Forelimb muscle (tissue), 1 donor: ENCODE data around the gene ZG16. TPM values are rescaled to one million over a fixed set of nuclear protein-coding genes. Genes with fewer than 3 reads are reported as not detected.
"Not testable (repeated sequence)": the region's sequence is repeated elsewhere in the genome, so short reads cannot be mapped to it uniquely, and the experiment has no call there.

Source experiments
- DNase-seq: peaks from one replicate; pipeline ENCODE4 v3.0.0-alpha.2; 2013; ENCODE audit warnings: low read depth
- polyA plus RNA-seq: library from polyadenylated mRNA; unstranded; fragments of 120-200 nt; gene quantifications from one replicate; pipeline ENCODE4 v1.2.1, GENCODE V29; 2013; ENCODE audit not compliant: insufficient read length

Gene ZG16
- polyA plus RNA-seq, 1 donor: not detected

DNA sequence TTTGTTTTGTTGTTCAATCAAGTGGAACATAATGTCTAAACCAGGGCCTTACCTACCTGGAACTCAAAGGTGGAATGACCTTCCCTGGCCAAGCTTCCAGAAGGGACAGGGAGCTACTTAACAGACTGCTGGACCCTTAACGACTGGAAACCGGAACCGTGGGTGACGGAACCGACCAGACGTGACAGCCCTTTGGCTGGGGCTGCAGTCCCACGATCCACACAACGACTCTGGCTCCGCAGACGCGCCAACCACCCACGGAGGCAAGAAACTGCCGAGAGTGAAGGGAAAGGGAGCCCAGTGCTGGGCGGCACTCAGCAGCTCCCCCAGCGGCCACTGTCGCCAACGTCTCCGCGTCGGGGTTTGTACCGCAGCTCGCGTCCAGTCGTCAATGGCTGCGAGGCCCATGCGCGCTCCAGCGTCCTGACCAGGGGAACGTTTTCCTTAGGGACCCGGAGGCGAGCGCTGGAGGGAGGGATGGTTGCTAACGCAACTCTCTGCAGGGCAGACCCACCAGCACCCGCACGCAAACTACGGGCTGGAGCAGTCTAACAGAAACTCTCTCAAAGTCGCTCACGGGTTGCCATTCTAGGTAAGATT, 6.9 kb downstream of the ZG16 start:
- DNase-seq: no peak

DNA sequence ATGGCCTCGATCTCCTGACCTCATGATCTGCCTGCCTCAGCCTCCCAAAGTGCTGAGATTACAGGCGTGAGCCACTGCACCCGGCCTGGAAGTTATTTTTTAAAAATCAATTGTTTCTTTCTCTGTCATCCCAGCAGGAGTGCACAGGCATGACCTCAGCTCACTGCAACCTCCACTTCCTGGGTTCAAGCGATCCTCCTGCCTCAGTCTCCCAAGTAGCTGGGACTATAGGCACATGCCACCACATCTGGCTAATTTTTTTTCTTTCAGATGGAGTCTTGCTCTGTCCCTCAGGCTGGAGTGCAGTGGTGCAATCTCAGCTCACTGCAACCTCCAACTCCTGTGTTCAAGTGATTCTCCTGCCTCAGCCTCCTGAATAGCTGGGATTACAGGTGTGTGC, 9.1 kb downstream of the ZG16 start:
- DNase-seq: not testable (repeated sequence)

DNA sequence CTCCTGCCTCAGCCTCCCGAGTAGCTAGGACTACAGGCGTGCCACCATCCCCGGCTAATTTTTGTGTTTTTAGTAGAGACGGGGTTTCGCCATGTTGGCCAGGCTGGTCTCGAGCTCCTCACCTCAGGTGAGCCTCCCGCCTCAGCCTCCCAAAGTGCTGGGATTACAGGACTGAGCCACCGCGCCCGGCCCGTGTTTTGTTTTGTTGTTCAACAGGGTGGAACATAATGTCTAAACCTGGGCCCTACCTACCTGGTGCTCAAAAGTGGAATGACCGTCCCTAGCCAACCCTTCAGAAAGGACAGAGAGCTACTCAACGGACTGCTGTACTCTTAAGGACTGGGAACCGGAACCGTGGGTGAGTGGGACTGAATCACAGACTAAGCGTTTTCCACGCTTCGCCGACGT, 11.7 kb downstream of the ZG16 start:
- no peak for DNase-seq

DNA sequence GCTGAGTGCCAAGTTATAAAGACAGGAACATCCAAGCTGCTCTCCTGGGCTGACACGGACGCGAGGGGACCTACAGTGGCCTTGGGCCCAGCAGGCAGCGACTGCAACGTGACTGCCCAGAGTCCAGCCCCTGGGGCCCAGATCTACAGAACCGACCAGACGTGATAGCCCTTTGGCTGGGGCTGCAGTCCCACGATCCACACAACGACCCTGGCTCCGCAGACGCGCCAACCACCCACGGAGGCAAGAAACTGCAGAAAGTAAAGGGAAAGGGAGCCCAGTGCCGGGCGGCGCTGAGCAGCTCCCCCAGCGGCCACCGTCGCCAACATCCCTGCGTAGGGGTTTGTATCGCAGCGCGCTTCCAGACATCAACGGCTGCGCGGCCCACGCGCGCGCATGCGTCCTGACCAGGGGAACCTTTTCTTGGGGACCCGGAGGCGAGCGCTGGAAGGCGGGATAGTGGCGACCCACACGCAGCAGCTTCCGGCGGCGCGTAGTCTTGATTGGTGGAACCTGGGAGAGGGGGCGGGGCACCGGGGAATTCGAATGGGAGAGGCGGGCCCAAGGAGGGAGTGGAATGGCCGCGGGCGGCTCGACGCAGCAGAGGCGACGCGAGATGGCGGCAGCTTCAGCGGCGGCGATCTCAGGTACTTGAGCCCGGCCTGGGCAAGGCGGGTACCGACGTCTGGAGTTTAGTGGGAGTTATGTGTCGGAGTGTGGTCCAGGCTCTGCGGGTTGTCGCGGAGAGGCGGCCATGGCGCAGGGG, 12.3 kb downstream of the ZG16 start, which contains the start of gene KIF22:
Gene KIF22 (plus strand): TSS at position 569 of the 766 bp plus-strand sequence. CDS start 9 bp downstream, at position 578.
- DNase-seq: peak; percentile 97

DNA sequence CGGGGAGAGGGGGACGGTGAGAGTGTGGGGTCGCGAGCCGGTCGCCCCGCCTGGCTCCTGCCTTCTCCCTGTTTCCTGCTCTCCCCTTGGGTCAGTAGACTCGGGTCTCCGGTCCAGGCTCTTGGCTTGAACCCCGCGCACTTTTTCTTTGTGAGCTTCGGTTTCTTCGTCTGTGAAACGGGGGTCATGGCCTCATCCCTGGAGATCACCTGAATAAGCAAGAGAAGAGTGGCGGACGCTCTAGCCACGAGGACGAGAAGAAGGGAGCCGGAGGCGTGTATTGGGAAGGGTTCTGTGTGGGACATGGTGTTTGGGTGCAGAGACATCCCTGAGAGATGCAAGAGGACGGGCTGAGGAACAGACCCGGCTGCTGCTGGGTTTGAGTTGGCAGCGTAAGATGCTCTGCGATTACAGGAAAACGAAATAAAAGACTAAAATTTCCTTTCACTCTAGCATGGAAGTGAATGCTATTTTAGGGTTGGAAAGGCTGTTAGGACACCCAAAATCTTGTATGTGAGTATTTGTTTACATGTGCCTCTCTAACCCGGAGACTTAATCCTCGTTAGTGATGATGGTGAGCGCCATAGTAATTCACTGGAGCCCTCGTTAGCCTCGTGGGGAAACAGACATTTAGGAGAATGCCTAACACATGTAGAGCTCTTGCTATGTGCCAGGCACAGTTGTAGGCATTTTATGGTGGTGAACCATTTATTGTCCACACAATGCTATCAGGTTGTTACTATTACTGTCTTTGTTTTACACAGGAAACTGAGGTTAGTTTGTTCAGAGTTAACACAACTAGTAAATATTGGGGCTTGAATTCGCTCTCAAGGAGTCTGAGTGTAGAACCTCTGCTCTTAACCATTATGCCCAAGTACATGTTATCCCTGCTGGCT, 13.1 kb downstream of the ZG16 start:
- DNase-seq: no peak

DNA sequence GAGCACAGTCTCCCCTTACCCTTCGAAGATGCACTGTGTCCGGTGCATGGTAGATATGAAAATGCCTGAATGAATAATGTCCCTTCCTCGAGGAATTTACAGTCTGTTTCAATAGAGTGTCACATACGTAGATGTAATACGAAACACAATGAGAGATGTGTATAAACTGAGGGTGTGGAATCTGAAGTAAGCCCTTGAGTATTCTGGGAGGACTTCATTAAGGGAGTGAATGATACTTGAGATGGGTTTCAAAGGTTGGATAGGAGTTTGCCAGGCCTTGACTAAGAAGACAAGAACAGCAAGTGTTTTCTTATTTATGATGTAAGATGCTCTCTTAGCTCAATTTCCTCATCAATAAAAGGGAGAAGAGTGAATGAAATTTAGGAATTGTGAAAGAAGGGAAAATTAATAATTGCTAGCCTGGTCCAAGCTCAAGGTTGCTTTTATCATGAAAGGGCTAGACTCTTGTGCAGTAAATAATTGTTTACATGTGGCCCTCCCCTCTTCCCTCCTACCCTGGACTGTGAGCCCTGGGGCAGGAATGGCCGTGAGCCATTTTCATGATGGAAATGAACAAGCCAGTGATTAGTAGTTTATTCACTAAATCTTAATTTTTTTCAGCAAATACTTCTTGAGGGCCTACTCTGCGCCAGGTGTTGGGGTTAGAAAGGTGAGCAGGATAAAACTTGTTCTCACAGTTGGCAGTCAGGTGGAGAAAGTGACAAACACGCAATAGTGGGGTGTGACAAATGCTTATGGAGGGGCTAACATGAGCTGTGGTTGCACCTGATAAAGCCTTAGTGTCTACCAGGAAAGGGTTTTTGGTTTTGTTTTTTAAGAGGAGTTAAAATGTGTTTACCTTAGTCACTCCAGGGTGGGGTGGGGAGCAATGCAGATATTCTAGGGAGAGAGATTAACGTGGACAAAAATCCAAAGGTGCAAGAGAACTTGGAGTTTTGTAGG, 14.1 kb downstream of the ZG16 start:
- DNase-seq: no peak

DNA sequence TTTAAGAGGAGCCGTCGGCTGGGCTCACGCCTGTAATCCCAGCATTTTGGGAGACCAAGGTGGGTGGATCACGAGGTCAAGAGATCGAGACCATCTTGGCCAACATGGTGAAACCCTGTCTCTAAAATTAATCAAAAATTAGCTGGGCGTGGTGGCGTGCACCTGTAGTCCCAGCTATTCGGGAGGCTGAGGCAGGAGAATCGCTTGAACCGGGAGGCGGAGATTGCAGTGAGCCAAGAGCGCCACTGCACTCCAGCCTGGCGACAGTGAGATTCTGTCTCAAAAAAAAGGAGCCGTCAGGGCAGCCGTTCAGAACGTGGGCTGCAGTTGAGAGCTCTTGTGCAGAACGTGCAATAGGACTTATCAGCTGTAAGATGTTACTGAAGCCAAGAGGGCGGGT, 15.1 kb downstream of the ZG16 start:
- not testable (repeated sequence) for DNase-seq

DNA sequence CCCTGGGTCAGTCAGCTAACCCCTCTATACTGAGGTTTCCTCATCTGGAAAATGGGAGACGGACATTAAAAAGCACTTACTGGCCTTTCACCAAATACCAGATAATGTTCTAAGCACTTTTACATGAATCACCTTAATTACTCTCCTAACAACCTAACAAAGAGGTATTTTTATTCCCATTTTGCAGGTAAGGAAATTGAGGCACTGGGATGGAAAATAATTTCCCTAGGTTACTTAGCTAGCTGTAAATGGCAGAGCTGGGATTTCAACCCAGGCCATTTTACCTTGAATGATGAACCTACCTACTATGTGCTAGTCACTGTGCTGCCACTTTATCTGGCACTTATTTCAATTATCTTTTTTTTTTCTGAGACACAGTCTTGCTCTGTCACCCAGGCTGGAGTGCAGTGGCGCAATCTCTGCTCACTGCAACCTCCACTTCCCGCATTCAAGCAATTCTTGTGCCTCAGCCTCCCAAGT, 16.2 kb downstream of the ZG16 start:
- DNase-seq: no peak

DNA sequence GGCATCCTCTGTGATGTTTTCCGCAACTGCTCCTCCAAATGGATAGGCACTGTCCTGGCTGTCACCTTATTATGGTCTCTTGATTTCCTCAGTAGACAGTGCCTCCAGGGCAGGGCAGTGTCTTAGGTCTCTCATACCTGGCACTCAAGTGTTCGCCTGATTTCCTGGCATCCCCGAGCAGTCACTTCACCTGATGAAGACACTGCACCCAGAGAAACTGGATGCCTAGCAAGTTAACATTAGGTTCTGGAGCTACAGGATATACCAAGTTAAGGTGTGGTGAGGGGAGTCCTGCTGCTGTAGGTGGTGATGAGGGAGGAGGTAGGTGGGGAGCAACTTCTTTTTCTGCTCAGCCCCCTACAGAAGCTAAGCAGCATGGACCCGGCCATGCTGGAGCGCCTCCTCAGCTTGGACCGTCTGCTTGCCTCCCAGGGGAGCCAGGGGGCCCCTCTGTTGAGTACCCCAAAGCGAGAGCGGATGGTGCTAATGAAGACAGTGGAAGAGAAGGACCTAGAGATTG, 24.4 kb downstream of the ZG16 start:
- DNase-seq: no peak

DNA sequence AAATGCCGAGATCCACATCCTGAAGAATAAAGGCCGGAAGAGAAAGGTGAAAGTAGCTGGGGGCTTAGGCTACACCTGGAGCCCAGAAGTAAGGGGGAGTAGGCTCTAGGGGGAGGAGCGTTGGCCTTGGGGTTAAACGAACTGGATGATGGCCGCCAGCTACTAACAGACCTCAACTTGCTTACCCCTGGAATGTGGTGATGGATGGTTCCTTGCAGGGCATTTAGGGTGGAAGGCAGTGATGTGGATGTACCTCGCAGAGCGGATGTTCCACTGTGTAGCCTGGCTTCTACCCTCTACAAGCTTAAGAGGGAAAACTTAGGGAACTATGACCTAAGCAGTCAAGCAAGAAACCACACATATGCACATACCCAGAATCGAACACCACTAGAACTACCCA, 26.0 kb downstream of the ZG16 start:
- DNase-seq: no peak

DNA sequence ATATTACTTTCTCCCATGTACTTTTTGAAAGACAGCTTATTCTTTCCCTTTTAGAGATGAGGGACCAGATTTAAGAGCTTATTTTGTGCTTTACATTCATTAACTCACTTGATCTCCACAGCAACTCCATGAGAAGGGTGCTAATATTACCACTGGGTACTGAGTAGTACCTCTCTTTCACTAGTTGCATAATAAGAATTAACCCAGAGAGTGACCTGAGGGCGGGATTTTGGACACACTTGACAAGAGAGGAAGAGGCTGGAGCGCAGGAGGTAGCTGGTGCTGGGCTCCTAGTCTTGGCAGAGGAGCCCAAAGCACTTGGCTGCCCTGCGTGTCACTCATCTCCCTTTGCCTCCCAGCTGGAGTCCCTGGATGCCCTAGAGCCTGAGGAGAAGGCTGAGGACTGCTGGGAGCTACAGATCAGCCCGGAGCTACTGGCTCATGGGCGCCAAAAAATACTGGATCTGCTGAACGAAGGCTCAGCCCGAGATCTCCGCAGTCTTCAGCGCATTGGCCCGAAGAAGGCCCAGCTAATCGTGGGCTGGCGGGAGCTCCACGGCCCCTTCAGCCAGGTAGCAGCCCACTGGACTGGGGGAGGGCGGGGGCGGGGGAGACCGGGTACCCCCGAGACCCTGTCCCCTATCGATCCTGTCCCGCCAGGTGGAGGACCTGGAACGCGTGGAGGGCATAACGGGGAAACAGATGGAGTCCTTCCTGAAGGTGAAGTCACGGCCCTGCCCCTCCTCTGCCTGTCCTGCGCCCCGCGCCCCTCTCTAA, 26.6 kb downstream of the ZG16 start:
- no peak for DNase-seq

DNA sequence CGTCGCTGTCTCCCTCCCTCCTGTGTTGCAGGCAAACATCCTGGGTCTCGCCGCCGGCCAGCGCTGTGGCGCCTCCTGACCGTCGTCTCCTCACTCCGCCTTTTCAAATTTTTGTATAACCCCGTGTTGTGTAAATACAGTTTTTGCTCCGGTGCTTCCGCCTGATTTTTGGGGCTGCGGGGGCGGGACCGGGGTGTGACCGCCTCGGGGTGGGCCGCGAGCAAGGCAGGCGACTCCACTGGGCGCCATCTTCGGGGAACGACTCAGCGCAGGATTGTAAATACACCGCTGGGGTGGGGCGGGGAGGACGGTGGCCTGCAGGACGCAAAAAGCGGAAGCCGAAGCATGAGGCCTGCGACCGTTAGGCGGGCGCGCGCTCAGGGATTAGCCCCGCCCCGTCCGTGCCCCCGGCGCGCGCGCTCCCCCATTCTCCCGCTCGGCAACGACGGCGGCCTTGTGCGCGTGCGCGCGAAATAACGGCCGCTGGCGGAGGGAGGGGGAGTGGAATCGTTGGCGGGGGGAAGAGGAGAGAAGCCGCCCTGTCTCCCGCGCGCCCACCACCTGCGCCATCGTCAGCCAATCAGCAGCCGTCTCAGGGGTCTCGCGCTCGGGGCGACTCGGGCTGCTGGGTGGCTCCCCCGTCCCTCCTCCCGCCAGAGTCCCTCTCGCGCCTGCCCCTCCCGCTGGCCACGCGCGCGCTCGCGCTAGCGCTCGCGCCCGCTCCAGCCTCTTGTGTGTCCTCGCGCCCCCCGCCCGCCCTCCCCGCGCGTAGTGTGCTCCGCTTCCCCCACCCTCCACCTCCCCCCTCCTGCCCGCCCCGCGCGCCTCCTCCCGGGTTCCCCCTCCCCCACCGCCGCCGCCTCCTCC, 27.4 kb downstream of the ZG16 start:
- DNase-seq: peak; percentile 90

DNA sequence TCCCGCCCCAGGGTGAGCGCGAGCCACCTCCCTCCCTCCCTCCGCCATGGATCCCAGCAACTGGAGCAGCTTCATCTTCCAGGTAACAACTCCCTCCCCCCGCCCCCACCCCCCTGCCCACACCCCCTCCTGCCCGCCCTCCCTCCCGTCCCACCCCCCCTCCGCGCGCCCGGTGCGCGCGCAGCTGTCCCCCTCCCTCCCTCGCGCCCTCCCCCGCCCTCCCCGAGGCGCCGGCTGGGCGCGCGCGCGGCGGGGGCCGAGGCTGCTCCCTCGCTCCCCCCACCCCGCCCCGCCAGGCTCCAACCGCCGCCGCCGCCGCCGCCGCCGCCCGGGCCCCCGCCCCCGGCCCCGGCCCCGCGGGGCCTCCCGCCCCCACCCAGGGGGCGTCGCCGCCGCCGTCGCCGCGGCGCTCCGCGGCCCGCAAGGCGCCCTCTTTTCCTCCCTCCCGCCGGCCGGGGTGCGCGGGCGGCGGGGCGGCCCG, 28.1 kb downstream of the ZG16 start, which contains the start of gene MAZ:
Gene MAZ (plus strand): TSS at position 431 of the 481 bp plus-strand sequence. CDS start 173 bp downstream, outside the sequence.
- no peak for DNase-seq

DNA sequence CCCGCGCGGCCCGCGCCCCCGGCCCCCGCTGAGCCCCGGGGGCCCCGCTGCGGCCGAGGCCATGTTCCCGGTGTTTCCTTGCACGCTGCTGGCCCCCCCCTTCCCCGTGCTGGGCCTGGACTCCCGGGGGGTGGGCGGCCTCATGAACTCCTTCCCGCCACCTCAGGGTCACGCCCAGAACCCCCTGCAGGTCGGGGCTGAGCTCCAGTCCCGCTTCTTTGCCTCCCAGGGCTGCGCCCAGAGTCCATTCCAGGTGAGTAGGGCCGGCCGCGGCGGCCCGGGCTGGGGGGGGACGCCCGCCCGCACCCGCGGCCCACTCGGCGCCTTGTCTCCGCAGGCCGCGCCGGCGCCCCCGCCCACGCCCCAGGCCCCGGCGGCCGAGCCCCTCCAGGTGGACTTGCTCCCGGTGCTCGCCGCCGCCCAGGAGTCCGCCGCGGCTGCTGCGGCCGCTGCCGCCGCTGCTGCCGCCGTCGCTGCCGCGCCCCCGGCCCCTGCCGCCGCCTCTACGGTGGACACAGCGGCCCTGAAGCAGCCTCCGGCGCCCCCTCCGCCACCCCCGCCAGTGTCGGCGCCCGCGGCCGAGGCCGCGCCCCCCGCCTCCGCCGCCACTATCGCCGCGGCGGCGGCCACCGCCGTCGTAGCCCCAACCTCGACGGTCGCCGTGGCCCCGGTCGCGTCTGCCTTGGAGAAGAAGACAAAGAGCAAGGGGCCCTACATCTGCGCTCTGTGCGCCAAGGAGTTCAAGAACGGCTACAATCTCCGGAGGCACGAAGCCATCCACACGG, 28.8 kb downstream of the ZG16 start:
- no peak for DNase-seq

DNA sequence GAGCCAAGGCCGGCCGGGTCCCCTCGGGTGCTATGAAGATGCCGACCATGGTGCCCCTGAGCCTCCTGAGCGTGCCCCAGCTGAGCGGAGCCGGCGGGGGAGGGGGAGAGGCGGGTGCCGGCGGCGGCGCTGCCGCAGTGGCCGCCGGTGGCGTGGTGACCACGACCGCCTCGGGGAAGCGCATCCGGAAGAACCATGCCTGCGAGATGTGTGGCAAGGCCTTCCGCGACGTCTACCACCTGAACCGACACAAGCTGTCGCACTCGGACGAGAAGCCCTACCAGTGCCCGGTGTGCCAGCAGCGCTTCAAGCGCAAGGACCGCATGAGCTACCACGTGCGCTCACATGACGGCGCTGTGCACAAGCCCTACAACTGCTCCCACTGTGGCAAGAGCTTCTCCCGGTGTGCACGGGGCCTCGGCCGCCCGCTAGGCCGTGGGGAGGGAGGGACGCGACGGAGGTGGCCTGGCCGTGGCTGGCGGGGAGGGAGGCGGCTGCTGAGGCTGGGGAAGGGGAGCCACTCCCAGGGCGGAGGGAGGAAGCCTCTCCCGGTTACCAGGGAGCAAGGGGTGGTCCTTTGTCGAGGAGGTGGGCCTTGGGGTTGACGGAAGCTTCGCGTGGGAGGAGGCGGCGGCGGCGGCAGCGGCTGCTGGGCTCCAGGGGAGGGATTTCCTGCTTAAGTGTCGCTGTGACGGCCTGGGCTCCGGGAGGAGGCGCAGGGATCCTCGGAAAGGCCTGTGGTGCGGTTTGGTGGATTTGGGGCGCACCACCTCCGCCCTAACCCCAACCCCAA, 29.6 kb downstream of the ZG16 start:
- no peak for DNase-seq

DNA sequence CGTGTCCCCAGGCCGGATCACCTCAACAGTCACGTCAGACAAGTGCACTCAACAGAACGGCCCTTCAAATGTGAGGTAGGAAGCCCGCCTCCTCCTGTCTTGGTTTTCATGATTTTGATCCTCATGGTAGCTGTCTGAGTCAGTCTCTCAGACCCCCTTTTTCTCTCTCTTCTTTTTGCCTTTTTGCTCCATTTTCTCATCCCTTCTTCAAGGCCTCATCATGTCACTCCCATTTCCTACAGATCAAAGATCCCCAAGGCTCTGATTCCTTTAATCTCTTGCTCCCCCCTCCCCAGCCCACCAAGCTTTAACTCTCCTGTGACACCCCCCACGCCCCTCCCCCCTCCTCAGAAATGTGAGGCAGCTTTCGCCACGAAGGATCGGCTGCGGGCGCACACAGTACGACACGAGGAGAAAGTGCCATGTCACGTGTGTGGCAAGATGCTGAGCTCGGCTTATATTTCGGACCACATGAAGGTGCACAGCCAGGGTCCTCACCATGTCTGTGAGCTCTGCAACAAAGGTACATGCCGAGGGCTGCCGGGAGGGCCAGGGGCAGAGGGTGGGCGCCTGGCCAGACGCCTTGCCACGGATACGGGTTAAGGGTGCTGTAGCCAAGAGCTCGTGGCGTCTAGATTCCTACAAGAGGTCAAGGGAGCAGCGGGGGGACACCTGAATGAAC, 30.3 kb downstream of the ZG16 start:
- no peak for DNase-seq
